Fibroblast of peridontal ligament (primary cell): Measurements from ENCODE around the gene ABLIM2.
A peak's percentile ranks its signal among the peaks of the same experiment; 100 is the strongest.

Experiments used
- DNase-seq: peaks from one replicate; pipeline ENCODE4 v3.0.0-alpha.2; 2010; ENCODE audit errors: extremely low read depth

Gene ABLIM2

DNA sequence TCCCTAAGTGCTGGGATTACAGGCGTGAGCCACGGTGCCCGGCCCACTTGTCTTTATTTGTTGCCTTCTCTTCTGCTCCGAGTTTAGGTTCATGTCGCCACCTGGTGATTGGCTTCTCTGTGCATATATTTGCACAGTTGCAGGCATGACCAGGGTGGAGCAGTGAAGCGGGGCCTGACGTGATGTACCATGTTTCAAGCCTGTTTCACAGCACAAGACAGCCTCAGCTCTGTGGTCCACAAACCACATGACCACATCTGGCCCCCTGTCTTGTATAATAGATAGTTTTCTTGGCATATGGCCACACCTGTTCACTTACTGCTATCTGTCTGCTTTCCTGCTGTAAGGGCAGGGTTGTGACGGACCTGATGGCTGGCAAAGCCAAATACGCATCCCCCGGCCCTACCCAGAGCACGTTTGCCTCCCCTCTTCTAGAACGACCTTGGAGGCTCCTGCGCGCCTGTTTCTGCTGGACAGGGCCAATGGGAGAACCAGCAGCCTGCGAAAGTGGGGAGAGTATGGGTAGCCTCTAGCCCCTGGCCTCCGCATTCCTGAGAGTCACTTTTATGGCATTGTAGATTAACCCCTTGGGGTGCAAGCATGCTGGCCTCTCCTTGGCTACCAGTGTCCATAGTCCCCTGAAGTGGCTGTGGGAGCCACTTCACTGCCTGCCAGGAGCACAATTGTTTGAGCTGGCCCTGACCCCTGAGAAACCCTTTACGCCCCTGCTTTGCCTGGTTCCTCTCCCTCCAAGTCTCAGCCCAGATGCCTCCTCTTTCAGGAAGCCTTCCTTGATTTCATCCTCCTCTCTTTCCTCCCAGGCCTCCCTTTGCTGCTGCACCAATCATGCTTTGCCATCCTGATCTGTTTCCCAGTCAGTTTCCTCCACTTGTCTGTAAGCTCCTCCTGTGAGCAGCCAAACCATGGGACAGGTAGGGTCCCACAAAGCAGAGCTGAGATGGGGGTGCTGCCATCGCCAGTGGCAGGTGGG lies 34.4 kb upstream of the ABLIM2 start:
- DNase-seq: peak; percentile 55

DNA sequence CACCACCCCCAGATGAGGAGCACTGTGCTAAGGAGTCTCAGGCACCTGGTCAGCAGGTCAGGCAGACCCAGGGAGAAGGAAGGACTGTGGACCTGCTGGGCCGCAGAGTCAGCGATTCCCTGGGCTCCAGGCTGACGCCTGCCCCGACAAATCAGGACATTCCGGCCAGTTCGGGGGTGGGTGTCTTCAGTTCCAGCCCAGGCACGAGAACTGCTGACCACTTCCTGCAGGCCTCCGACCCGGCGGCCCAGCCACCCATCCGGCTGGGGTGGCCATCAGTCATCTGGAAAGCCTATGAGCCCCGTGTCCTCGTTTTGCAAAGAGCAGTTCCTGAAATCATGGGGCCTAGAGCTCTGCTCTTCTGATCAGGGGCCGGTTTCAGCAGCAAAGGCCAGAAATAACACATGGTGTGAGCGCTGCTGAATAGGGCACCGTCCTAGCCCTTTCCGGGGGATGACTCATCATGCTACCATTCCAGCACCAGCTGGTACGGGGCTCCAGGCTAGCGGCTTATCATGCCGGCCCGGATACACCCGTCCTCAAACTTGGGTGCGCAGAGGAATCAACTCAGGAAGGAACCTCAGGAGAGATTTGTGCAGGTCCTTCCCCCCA lies 32.6 kb upstream of the ABLIM2 start:
- no peak for DNase-seq

DNA sequence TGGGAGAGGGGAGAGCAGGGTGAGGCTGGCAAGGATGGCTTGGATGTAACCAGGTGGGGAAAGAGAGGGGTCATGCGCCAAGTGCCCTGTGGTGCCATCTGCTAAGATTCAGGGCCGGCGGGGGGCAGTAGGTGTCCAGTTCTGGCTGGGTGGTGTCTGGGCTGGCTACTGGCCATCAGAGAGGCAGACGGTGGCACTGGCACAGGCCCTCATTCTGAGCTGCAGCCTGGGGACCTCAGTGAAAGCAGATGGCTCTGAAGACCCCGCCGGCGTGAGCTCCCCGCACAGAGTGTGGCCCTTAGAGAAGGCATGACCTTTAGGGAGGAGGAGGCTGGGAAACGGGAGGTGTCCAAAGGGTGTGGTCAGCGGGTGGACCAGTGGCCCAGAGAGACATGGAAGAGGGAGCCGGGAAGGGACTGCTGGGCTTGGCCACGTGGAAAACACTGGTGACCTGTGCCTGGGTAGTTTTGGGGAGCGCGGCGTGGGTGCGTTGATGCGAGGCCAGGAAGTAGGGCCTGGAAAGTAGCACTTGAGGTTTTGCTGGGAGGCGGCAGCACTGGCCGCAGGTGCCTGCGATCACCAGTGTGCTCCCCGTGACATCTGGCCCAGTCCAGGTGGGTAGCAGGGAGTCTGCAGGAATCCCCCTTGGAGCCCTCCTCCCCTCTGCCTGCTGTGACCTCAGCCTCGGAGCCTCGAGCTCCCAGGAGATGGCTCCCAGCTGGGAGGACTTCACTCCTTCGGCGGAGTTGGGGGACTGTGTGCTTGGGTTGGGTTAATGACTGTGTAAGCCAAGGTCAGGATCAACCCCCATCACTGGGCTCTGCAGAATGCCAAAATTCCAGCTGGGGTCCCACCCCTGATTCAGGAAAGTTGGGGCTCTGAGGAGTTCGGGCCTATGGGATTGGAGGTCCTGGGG lies 31.2 kb upstream of the ABLIM2 start:
- DNase-seq: no peak

DNA sequence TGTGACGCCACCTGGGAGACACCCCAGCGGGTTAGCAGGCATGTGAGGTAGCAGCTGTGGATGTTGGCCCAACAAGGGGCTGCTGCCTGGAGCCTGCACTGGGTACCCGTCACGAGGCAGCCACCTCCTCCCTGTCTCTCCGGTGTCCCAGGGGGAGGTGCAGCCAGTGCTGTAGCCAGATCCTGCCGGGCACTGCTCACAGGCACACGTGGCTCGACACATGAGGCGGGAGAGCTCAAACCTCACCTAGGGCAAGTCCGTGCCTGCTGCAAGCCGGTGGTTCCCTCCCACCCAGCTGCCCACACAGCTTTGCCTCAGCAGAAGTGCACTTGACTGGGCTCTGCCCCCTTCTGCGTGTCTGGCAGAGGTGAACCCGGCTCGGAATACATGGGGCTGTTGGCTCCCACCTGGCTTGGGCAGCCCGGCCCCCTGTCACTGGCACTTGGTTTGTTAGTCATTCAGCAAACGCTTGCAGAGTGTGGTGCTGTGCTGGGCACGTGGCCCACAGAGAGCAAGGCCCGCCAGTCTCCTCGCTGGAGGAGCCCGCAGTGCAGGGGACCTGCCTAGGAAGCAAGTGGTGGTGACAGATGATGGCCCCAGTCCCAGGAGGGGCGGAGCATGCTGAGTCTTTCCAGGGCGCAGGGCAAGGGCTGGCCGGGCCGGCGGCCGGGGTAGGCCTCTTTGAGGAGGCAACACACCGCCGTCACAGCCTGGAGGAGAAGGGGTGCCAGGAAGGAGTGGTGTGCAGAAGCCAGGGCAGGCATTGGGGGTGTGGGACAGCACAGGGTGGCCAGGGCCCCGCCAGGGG lies 30.3 kb upstream of the ABLIM2 start:
- DNase-seq: no peak

DNA sequence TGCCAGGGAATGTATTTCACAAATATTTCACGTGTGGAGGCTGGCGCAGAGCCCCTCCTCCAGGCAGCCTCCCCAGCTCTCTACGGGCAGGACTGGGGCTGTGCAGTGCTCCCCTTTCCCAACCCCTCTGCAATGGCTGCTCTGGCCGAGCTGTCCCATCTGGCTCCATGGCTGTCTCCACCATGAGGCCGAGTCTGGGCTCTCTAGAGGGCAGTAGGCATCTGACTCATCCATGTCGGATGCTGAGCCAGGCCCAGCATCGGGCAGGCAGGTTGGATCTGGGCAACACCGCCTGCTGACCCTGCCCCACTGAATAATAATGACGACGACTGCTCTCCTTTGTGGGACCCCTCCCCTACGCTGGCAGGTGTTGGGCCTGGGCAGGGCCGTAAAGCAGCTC lies 29.5 kb upstream of the ABLIM2 start:
- no peak for DNase-seq

DNA sequence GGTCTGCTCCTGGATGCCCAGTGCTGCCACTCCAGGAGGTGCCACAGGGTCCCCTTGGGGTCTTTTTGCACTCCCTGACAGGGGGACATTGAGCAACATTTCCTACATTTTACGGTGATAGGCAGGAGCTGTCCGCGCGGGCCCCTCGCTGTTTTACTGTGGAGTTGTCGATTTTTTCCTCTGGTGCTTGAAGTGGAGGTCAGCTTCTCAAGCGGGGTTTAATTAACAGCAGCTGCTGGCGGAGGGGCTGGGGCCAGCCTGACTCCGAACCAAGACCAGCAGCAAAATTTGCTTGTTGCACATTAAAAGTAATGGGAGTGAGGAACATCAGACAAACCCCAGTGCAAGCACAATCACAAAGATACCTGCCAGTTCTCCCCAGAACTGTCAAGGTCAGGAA lies 27.3 kb upstream of the ABLIM2 start:
- peak; percentile 29 for DNase-seq

DNA sequence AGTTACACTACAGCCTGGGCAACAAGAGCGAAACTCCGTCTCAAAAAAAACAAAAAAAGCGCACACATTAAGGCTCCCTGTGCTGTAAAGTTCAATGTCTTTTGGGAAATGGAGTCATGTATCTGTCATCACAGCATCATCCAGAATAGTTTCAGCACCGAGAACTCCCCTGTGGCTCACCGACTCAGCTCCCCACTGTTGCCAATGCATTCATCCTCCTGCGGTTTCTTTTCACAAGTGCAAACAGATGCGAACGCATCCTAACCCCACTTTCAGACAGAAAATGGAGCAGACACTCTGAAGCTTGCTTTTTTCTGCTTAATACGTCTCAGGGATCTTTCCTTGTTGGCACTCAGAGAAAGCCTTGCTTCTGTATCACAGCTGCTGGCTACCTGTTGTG lies 26.7 kb upstream of the ABLIM2 start:
- peak; percentile 97 for DNase-seq

DNA sequence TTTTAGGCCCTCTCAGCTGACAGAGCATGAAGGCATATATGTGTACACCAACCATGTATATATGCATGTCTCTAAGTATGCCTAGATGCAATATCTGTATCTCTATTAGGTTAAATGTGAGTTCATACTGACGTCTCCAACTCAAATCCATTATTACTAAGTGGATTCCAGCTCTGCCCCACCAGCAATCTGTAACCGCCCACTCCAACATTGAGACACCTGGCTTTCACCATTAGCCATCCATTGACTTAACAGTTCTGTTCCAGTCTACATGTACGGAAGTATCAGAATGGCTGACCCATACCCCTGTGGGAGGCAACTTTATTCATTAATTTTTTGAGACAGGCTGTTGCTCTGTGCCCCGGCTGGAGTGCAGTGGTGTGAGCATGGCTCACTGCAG lies 25.4 kb upstream of the ABLIM2 start:
- DNase-seq: no peak

DNA sequence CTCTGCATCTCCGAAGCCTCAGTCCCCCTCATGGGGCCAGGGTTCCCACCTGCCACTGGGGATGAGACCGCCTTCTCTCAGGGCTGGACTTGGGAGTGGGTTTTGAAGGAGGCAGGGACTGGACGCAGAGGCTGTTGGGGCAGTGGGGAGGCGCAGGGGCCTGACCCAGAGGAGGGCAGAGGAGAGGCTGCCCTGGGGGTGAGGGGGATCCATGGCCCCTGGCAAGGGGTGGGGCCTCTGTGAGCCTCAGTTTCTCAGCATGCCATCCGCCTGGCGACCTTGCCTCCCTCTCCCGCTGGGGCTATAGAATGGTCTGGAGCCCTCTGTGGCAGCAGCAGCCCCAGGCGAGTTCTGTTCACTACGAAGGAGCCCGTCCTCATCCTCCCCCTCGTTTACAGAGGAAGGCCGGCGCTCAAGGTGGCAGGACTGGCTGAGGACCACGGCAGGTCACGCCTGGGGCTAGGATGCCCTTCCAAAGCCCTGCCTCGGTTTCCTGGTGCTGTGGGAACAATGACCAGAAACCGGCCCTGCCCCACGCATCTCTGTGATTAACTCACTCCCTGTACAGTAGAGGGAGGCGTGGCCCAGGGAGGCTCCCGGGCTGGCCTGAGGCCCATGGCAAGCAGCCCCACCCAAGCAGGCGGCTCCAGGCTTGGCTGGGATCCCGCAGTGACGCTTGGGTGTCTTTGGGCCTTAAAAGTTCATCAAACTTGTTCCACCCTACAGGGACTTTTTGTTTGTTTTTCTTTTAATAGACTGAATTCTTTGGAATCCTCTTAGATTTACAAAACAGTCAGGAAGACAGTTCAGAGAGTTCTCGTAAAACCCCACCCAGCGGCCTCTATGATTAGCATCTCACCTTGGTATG lies 24.5 kb upstream of the ABLIM2 start:
- peak; percentile 79 for DNase-seq

DNA sequence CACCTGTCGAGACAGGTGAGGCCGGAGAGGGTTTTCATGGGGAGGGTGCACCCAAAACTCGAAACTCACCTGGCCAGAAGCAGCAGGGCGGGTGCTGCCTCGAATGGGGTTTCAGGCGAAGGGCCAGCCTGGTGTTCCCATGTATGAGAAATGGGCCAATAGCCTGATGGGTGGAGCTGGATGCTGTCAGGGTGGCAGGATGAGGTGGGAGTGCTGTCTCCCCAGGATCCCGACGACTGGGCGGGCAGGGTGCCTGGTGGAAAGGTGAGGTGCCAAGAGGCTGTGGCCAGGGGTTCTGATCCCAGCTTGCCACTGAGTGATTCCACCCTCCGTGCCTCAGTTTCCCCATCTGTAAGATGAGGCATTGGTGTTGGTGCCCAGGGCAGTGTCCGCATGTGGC lies 23.7 kb upstream of the ABLIM2 start:
- DNase-seq: no peak

DNA sequence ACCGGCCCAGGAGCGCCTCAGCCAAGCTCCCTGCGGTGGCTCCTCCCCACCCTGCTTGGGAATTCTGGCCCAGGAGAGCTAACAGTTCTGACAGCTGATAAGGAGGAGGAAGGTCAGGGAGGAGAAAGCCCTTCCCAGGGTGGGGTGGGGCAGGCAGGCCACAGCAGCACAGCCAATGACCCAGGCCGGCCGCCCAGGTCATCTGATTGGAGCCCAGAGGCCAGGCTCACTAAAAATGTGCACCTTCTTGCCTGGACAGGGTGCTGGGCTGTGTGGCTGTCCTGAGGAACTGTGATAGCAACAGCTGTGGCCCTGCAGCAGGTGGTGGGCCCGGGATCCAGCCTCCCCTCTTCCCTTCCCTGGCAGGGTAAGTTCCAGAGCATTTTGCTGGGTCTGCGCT lies 23.2 kb upstream of the ABLIM2 start:
- DNase-seq: no peak

DNA sequence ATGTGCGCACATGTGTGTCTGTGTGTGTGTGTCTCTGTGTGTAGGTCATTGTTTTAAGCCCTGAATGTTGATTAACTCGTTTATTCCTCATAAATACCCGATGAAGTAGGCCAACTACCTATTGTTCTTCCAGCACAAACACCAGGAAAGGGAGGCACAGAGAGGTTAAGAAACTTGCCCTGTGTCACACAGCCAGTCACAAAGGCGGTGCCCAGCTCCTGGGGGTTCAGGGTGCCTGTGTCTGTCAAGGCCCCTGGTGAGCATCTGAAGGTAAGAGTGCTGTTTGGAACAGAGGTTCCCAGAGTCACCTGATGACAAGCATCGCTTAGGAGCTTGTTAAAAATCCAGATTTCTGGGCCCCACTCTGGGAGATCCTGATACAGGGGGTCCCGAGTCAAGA lies 22.5 kb upstream of the ABLIM2 start:
- no peak for DNase-seq

DNA sequence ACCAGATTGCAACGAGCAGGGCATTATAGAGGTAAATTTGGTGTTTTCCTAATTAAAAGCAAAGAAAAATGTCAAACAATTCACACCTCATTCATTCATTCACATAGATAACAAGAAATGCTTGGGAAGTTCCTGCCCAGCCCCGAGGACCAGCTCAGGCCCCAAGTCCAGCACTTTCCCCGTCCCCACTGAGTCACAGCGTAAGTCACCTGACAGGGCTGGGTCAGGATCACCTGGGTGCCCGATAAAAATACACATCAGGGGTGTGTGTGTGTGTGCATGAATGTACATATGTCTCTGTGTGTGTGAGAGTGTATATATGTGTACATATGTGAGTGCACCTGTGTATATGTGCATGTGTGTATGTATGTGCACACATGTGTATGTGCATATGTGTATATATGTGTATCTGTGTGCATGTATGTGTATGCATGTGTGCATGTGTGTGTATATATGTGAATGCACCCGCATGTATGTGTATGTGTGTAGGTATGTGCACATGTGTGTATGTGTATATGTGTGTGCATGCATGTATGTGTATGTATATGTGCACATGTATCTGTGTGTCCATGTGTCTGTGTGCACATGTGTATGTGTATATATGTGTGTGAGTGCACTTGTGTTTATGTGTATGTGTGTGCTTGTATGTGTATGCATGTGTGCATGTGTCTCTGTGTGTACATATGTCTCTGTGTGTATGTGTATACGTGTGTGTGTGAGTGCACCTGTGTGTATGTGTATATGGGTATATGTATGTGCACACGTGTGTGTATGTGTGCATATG lies 21.9 kb upstream of the ABLIM2 start:
- DNase-seq: no peak

DNA sequence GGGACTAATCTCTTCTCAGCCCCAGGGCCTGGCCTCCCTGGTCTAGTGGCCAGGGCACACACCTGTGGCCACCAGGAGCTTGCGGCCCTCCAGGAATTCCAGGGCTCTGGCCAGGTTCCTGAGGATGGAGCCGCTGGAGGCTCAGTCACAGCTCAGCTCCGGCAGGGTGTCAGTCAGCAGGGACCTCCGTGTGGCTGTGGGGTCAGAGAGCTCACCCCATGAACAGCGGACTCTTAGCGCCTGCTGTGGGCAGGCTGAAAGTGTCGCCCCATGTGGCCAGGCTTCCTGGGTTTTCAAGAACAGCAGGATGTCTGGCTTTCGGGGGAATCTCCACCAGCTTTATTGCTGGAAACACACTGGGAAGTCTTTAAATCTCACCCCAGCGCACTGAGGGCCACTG lies 21.2 kb upstream of the ABLIM2 start:
- no peak for DNase-seq

DNA sequence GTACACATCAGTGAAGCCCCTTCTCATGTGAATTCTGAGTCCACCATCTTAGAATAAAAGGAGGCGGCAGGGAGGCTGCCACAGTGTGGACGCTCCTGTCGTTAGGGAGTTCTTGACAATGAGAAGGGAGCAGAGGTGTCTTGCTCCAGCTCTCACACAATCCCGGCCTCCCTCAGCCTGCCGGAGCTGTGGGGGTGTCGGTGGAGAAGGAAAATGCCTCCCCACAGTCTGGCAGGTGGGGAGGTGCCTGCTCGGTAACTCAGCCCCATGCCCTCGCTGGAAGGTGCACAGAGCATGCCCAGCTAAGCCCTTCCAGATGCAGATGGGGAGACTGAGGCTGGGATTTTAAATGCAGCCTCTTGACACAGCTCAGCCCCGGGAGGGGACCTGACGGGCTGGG lies 20.5 kb upstream of the ABLIM2 start:
- DNase-seq: no peak

DNA sequence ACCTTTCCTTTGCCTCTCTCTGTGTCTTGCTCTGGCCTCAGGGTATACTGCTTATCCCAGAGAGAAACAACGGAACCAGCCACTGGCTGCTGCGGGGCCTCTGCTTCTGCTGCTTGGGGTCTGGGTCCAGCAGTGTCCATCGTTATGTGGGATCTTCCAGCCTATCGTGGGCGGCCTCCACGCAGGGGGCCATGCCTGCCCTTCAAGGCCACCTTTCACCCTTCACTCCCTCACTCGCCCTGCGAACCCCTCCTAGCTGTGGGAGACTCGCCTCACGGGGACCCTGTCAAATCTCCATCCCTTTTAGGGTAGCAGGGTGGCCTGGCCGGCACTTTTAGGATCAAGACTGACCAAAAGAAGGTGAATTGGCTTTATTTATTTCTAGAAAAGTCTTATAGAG lies 19.3 kb upstream of the ABLIM2 start:
- DNase-seq: no peak

DNA sequence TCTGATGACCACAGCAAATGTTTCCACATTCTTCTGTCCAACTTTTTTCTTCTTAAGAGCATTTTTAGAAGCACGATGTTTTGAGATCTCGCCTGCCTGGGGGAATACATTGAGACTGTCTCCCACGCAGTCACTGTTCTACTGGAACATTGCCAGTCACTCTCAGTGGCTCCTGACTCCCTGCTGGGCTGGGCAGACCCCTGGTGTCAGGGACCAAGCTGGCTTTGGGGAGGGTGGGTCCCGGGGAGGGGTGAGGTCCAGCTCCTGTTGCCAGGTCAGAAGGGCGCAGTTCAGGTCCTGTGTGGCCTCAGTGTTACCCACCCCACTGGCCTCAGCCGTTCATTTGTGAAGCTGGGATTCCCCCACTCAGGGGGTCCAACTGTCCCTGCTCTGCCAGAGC lies 18.9 kb upstream of the ABLIM2 start:
- no peak for DNase-seq

DNA sequence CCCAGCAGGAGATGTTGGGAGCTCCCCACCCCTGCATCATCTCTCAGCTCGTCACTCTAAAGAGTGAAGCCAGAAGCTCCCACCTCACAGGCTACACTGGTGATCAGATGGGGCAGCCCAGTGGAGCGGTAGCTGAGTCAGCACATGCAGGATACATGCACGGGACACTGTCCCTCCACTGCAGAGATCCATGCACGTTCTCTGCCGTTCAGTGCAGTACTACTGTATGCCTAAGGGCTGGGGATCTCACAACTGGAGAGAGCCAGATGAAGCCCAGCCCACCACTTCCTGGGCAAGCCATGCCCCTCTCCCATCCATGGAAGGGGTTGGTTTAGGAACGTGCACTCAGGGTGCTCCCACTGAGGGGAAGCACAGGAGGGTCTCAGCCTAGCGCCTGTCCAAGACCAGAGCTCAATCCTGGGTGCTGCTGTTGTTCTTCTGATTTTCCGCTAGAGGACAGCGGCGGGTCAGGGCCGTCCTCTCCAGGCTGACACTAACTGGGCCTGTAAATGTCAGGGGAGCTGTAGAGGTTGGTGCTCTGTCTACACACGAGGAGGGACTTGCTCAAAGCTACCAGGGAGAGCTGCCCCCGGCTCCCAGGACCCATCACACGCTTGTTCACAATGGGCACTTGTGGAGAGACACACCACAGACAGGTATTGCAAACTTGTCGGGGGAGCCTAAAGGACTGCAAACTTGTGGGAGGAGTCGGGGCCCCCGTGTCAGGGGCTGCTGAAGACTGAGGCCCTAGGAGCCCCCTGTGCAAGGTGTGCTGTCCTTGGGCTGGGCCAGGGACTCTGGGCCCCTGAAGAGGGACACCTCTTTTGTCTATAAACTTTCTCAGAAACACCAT lies 18.2 kb upstream of the ABLIM2 start:
- DNase-seq: peak; percentile 49

DNA sequence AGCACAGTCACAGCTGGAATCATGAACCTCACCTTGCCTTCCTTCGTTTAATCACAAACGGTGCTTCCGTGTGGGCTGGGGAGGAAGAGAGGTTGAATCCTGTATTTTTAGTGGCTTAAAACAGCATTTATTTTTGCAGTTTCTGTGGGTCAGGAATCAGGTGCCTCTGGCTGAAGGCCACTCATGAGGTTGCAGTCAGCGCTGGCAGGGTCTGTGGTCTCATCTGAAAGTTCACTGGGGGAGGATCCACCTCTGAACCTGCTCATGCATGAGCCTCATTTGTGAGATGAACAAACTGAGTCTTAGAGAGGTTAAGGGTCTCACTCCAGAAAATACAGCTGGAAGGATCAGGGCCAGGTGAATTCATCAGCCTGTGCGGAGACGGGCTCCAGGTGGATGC lies 17.1 kb upstream of the ABLIM2 start:
- DNase-seq: no peak
